Esophagus squamous epithelium (tissue), 4 donors: ENCODE results near the gene KCNMB2.

Experiments
- POLR2A ChIP-seq, 4 donors: fragments of 450-650 bp; IDR thresholded peaks; one replicate each; pipeline ENCODE4 v1.6.1; 2017; ENCODE audit warnings: antibody characterized with exemption in 4 of 4, mild to moderate bottlenecking in 4 of 4, moderate library complexity in 3 of 4
- TF ChIP-seq, protein P1 (sequence below), 6 experiments: fragments of 450-650 bp in 4 of 6; fragments of 200-600 bp in 2 of 6; sonication (generic) in 2 of 6; IDR thresholded peaks; one replicate each; pipeline ENCODE4 v1.5.1; 2016 to 2019; ENCODE audit warnings: antibody characterized with exemption in 6 of 6, mild to moderate bottlenecking in 4 of 6, moderate library complexity in 4 of 6

DNA sequence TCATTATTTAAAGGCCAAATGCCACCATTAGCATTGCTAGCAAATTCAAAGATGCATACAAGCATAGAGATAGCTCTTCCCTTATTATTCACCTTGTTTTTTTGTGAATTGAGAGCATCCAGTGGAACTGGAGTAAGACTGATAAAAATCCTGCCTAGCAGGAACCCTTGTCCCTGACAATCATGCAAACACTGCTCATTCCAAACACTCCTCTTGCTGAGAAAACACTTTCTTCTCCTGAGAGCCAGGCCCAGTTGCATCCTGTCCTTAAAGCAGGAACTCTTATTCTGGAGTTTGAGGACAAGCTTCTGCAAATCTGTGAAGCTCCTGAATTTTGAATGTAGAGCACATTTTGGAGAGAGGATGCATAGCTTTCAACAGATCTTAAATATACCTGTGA is 49.3 kb upstream of the KCNMB2 start:
- no peak for TF ChIP-seq POLR2A (IDR thresholded peaks at IDR 0.05)
- TF ChIP-seq, protein P1, sequence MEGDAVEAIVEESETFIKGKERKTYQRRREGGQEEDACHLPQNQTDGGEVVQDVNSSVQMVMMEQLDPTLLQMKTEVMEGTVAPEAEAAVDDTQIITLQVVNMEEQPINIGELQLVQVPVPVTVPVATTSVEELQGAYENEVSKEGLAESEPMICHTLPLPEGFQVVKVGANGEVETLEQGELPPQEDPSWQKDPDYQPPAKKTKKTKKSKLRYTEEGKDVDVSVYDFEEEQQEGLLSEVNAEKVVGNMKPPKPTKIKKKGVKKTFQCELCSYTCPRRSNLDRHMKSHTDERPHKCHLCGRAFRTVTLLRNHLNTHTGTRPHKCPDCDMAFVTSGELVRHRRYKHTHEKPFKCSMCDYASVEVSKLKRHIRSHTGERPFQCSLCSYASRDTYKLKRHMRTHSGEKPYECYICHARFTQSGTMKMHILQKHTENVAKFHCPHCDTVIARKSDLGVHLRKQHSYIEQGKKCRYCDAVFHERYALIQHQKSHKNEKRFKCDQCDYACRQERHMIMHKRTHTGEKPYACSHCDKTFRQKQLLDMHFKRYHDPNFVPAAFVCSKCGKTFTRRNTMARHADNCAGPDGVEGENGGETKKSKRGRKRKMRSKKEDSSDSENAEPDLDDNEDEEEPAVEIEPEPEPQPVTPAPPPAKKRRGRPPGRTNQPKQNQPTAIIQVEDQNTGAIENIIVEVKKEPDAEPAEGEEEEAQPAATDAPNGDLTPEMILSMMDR (IDR thresholded peaks at IDR 0.05) = no peak
